Liver (tissue), 3 donors: Measurements from ENCODE around the gene GARNL3.

Experiments used
- RAD21 ChIP-seq, 2 donors: IDR thresholded peaks; 2 replicates each; pipeline ENCODE4 v1.6.1; 2016; ENCODE audit warnings: antibody characterized with exemption in 2 of 2, mild to moderate bottlenecking in 2 of 2
- SP1 ChIP-seq: IDR thresholded peaks from 2 replicates; pipeline ENCODE4 v1.6.1; 2018; ENCODE audit warnings: antibody characterized with exemption, mild to moderate bottlenecking
- TF ChIP-seq, protein P1 (sequence below): IDR thresholded peaks from 2 replicates; pipeline ENCODE4 v1.6.1; 2016; ENCODE audit warnings: antibody characterized with exemption
- TF ChIP-seq, protein P2 (sequence below): fragments of 150-350 bp; IDR thresholded peaks from 2 replicates; pipeline ENCODE4 v1.5.1; 2017; ENCODE audit warnings: improper control_type of control experiment, low read depth, low read length; ENCODE audit not compliant: missing input control
- TF ChIP-seq, protein P3 (sequence below): IDR thresholded peaks from 2 replicates; pipeline ENCODE4 v1.6.1; 2016; ENCODE audit warnings: antibody characterized with exemption
- TF ChIP-seq, protein P4 (sequence below): IDR thresholded peaks from 2 replicates; pipeline ENCODE4 v1.6.1; 2016; ENCODE audit warnings: antibody characterized with exemption, mild to moderate bottlenecking
- donor health status: healthy.
- donor health status: healthy.

DNA sequence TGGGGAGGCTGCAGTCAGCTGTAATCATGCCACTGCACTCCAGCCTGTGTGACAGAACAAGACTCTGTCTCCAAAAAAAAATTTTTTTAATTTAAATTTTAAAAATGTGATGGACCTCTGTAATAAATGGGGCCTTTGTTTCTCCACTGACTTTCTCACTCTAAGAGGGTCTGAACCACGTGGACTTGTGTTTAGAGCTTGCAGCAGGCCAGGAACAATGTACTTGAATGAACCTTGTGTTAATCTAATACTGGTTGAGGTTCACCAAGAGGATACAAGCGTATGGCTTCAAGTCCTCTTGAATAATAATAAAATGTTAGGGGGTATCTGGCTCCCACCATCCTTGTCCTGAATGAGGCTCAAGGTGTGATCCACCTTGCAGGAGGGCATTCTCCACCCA is 118.0 kb downstream of the GARNL3 start:
- TF ChIP-seq, protein P1, sequence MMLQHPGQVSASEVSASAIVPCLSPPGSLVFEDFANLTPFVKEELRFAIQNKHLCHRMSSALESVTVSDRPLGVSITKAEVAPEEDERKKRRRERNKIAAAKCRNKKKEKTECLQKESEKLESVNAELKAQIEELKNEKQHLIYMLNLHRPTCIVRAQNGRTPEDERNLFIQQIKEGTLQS: no peak
- TF ChIP-seq, protein P2, sequence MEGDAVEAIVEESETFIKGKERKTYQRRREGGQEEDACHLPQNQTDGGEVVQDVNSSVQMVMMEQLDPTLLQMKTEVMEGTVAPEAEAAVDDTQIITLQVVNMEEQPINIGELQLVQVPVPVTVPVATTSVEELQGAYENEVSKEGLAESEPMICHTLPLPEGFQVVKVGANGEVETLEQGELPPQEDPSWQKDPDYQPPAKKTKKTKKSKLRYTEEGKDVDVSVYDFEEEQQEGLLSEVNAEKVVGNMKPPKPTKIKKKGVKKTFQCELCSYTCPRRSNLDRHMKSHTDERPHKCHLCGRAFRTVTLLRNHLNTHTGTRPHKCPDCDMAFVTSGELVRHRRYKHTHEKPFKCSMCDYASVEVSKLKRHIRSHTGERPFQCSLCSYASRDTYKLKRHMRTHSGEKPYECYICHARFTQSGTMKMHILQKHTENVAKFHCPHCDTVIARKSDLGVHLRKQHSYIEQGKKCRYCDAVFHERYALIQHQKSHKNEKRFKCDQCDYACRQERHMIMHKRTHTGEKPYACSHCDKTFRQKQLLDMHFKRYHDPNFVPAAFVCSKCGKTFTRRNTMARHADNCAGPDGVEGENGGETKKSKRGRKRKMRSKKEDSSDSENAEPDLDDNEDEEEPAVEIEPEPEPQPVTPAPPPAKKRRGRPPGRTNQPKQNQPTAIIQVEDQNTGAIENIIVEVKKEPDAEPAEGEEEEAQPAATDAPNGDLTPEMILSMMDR: no peak
- TF ChIP-seq RAD21 (IDR thresholded peaks at IDR 0.05) (no peak), SP1 (no peak)
- TF ChIP-seq, protein P3, sequence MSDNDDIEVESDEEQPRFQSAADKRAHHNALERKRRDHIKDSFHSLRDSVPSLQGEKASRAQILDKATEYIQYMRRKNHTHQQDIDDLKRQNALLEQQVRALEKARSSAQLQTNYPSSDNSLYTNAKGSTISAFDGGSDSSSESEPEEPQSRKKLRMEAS: no peak
- TF ChIP-seq, protein P4, sequence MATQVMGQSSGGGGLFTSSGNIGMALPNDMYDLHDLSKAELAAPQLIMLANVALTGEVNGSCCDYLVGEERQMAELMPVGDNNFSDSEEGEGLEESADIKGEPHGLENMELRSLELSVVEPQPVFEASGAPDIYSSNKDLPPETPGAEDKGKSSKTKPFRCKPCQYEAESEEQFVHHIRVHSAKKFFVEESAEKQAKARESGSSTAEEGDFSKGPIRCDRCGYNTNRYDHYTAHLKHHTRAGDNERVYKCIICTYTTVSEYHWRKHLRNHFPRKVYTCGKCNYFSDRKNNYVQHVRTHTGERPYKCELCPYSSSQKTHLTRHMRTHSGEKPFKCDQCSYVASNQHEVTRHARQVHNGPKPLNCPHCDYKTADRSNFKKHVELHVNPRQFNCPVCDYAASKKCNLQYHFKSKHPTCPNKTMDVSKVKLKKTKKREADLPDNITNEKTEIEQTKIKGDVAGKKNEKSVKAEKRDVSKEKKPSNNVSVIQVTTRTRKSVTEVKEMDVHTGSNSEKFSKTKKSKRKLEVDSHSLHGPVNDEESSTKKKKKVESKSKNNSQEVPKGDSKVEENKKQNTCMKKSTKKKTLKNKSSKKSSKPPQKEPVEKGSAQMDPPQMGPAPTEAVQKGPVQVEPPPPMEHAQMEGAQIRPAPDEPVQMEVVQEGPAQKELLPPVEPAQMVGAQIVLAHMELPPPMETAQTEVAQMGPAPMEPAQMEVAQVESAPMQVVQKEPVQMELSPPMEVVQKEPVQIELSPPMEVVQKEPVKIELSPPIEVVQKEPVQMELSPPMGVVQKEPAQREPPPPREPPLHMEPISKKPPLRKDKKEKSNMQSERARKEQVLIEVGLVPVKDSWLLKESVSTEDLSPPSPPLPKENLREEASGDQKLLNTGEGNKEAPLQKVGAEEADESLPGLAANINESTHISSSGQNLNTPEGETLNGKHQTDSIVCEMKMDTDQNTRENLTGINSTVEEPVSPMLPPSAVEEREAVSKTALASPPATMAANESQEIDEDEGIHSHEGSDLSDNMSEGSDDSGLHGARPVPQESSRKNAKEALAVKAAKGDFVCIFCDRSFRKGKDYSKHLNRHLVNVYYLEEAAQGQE: no peak
